ENCODE results near the gene BCCIP. TPM values are rescaled to one million over a fixed set of nuclear protein-coding genes. Genes with fewer than 3 reads are reported as not detected.

Gene BCCIP
- total RNA-seq, 1 experiment from 2014 or later = 113 TPM

DNA sequence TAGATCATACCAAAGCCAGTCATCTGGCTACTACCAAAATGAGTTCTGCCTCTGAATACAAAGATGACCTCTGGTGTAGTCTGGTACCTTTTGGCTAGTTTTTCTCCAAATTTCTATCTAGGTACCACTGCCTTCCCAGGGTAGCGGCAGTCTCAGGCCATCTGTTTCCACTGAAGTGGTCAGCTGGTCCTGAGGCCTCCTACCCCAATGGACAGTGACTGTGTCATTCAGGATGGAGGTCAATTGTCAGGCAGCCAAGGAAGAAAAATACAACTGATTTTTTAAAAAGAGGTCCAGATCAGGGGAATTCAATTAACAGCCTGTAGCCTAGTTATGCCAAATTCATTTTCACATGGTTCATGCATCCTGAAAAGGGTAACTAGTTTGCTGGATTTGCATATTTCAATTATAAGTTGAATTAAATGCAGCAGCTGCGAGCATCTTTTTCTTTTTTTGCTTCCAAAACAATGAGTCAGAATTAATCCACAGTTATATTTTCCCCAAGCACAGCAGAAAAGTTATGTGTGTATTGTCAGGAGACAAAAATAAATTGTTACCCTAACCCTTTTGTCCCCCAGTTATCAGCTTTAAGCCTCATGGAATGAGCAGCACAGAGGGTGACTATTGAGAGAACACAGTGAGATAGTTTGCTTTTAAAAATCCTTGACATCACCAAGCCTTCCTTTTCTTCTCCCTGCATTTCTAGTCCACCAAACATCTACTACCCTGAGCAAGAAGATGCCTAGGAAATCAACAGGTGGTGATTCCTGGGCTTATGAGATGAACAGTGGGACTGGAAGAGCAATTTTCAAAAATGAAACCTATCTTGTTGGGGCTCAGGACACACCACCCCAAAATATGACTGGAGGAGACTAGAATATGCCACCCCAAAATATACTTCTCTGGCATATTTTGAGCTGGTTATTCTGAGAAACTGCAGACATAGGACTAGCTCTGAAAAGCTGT, 27.7 kb downstream of the BCCIP start:
- DNase-seq (ENCODE audit: low spot score) = no peak
- Histone ChIP-seq H3K36me3 (ENCODE audit: insufficient read depth, low read length, poor library complexity, severe bottlenecking) (peaks cover 19% of the 10 kb centered on the region), H3K27me3 (replicated peaks; ENCODE audit: insufficient read depth, low read depth, low read length, poor library complexity) (no peaks in the 10 kb centered on the region), H3K27ac (ENCODE audit: low read depth, low read length, poor library complexity, severe bottlenecking) (no peak overlapping the region), H3K9me3 (ENCODE audit: low read depth, low read length, poor library complexity, severe bottlenecking) (no peaks in the 10 kb centered on the region), H3K4me1 (ENCODE audit: insufficient read depth, low read length, poor library complexity, severe bottlenecking) (no peaks in the 10 kb centered on the region), H3K4me3 (ENCODE audit: low read depth, low read length, poor library complexity, severe bottlenecking) (no peak overlapping the region)
- ChIA-PET POLR2A (ENCODE audit: low non-redundant PET) (no interaction called here), CTCF (no interaction called here)
- intact Hi-C loops (cut with micrococcal nuclease; ENCODE audit: unreplicated experiment) = no loop called here
- no TSS peak for BruUV-seq (replicated peaks)
- no peak for TF ChIP-seq EZH2 (IDR thresholded peaks at IDR 0.05; ENCODE audit: borderline replicate concordance, low read depth, low read length, poor library complexity, severe bottlenecking)
- TF ChIP-seq, protein P1, sequence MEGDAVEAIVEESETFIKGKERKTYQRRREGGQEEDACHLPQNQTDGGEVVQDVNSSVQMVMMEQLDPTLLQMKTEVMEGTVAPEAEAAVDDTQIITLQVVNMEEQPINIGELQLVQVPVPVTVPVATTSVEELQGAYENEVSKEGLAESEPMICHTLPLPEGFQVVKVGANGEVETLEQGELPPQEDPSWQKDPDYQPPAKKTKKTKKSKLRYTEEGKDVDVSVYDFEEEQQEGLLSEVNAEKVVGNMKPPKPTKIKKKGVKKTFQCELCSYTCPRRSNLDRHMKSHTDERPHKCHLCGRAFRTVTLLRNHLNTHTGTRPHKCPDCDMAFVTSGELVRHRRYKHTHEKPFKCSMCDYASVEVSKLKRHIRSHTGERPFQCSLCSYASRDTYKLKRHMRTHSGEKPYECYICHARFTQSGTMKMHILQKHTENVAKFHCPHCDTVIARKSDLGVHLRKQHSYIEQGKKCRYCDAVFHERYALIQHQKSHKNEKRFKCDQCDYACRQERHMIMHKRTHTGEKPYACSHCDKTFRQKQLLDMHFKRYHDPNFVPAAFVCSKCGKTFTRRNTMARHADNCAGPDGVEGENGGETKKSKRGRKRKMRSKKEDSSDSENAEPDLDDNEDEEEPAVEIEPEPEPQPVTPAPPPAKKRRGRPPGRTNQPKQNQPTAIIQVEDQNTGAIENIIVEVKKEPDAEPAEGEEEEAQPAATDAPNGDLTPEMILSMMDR (conservative IDR thresholded peaks at IDR 0.05; ENCODE audit: low read depth, low read length) = no peak

DNA sequence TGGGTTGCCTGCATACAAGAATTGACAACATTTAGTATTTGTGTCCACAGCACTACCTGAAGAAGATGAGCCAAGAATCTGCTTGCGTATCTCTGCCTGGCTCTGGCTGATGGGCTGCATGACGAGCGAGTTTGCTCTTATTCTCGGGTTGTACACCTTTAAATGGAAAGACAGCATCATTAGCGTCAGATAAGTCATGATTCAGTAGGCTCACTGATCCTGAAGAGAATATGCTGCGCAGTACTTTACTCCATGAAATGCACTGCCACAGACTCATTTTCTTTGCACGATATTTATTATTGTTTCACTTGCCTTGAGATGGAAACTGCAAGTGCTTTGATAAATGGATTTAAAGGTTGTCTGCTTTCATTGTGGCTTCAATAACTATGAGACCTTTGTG, 29.1 kb downstream of the BCCIP start:
- H3K4me3 ChIP-seq (ENCODE audit: low read depth, low read length, poor library complexity, severe bottlenecking) = no peak overlapping the region
- H3K4me1 ChIP-seq (ENCODE audit: insufficient read depth, low read length, poor library complexity, severe bottlenecking) = no peaks in the 10 kb centered on the region
- CTCF ChIA-PET = no interaction called here
- no peak overlapping the region for H3K27ac ChIP-seq (ENCODE audit: low read depth, low read length, poor library complexity, severe bottlenecking)
- intact Hi-C loops (cut with micrococcal nuclease; ENCODE audit: unreplicated experiment) = no loop called here
- H3K36me3 ChIP-seq (ENCODE audit: insufficient read depth, low read length, poor library complexity, severe bottlenecking) = peaks cover 19% of the 10 kb centered on the region
- BruUV-seq (replicated peaks) = no TSS peak
- no peaks in the 10 kb centered on the region for H3K9me3 ChIP-seq (ENCODE audit: low read depth, low read length, poor library complexity, severe bottlenecking)
- TF ChIP-seq, protein P1 (conservative IDR thresholded peaks at IDR 0.05; ENCODE audit: low read depth, low read length) = no peak
- no peak for TF ChIP-seq EZH2 (IDR thresholded peaks at IDR 0.05; ENCODE audit: borderline replicate concordance, low read depth, low read length, poor library complexity, severe bottlenecking)
- DNase-seq (ENCODE audit: low spot score) = no peak
- POLR2A ChIA-PET (ENCODE audit: low non-redundant PET) = no interaction called here
- H3K27me3 ChIP-seq (replicated peaks; ENCODE audit: insufficient read depth, low read depth, low read length, poor library complexity) = no peaks in the 10 kb centered on the region

DNA sequence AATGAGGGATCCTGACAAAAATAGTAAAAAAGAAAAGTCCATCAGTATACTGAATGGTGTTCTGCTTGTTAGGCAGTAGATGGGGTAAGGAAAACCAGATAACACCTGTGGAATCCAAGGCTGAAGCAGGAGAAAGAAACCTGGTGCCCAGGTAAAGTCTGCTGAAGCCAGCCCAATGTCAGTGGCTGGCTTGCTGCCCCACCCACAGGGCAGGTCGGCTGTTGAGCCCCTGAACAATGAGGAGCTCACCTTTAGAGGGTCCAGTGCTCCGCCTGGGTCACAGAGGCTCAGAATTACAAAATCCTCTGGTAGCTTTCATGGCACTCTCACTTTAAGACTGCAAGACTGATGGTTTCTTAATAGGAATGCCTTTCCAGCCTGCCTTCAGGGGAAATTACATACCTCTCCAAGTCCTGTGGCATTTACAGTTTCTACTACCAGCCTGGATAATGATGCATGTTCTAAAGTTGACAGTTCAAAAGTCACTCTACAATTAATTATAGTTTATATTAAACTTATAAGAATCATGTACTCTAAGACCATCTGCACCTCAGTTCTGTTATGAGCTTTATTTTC, 33.9 kb downstream of the BCCIP start:
- H3K27ac ChIP-seq (ENCODE audit: low read depth, low read length, poor library complexity, severe bottlenecking) = no peak overlapping the region
- H3K36me3 ChIP-seq (ENCODE audit: insufficient read depth, low read length, poor library complexity, severe bottlenecking) = peaks cover 10% of the 10 kb centered on the region
- no peak overlapping the region for H3K4me3 ChIP-seq (ENCODE audit: low read depth, low read length, poor library complexity, severe bottlenecking)
- no peak for DNase-seq (ENCODE audit: low spot score)
- ChIA-PET CTCF (no interaction called here), POLR2A (ENCODE audit: low non-redundant PET) (no interaction called here)
- TF ChIP-seq, protein P1 (conservative IDR thresholded peaks at IDR 0.05; ENCODE audit: low read depth, low read length) = no peak
- TF ChIP-seq EZH2 (IDR thresholded peaks at IDR 0.05; ENCODE audit: borderline replicate concordance, low read depth, low read length, poor library complexity, severe bottlenecking) = no peak
- no peaks in the 10 kb centered on the region for H3K27me3 ChIP-seq (replicated peaks; ENCODE audit: insufficient read depth, low read depth, low read length, poor library complexity)
- intact Hi-C loops (cut with micrococcal nuclease; ENCODE audit: unreplicated experiment) = no loop called here
- no peaks in the 10 kb centered on the region for H3K4me1 ChIP-seq (ENCODE audit: insufficient read depth, low read length, poor library complexity, severe bottlenecking)
- no TSS peak for BruUV-seq (replicated peaks)
- no peaks in the 10 kb centered on the region for H3K9me3 ChIP-seq (ENCODE audit: low read depth, low read length, poor library complexity, severe bottlenecking)
